HT-29 (cell line): ENCODE data around the gene TMEM39B. TPM values are rescaled to one million over a fixed set of nuclear protein-coding genes. Genes with fewer than 3 reads are reported as not detected.
"Not testable (repeated sequence)": the region's sequence is repeated elsewhere in the genome, so short reads cannot be mapped to it uniquely, and the experiment has no call there.

Experiments
- DNase-seq: peaks from one replicate; pipeline ENCODE4 v3.0.0-alpha.2; 2015; ENCODE audit warnings: low spot score
- total RNA-seq: library from RNA; depleted of rRNA; stranded (reverse); fragments of >200 nt; shearing (Covaris generic); gene quantifications from 2 replicates; pipeline ENCODE4 v1.2.3, GENCODE V29; 2014

TMEM39B gene
- total RNA-seq, 1 experiment from 2014 or later: 11.0 TPM

- no peak for DNase-seq
Measured at GRCh38 chr1:32111789-32112188, 39.0 kb downstream of the TMEM39B start.

GRCh38 chr1:32112806-32113375 lies 40.2 kb downstream of the TMEM39B start:
- no peak for DNase-seq

GRCh38 chr1:32113436-32113835 lies 40.7 kb downstream of the TMEM39B start:
- DNase-seq: not testable (repeated sequence)

- no peak for DNase-seq
Measured at GRCh38 chr1:32114420-32114819, 41.7 kb downstream of the TMEM39B start.

GRCh38 chr1:32115496-32115895 lies 42.8 kb downstream of the TMEM39B start:
- no peak for DNase-seq

- DNase-seq: no peak
Measured at GRCh38 chr1:32116531-32116930, 43.8 kb downstream of the TMEM39B start.

GRCh38 chr1:32122151-32122550 lies 49.4 kb downstream of the TMEM39B start:
- DNase-seq: no peak

GRCh38 chr1:32123361-32123760 lies 50.6 kb downstream of the TMEM39B start:
- not testable (repeated sequence) for DNase-seq

- no peak for DNase-seq
Measured at GRCh38 chr1:32125313-32125712, 52.6 kb downstream of the TMEM39B start.

- DNase-seq: no peak
Measured at GRCh38 chr1:32126770-32127169, 54.0 kb downstream of the TMEM39B start.

GRCh38 chr1:32127409-32128198 lies 54.9 kb downstream of the TMEM39B start:
- DNase-seq: no peak

- no peak for DNase-seq
Measured at GRCh38 chr1:32128479-32128878, 55.7 kb downstream of the TMEM39B start.

GRCh38 chr1:32128964-32129363 lies 56.2 kb downstream of the TMEM39B start:
- DNase-seq: no peak

- DNase-seq: not testable (repeated sequence)
Measured at GRCh38 chr1:32133950-32134280, 61.2 kb downstream of the TMEM39B start.

GRCh38 chr1:32137111-32137510 lies 64.4 kb downstream of the TMEM39B start:
- DNase-seq: no peak

- DNase-seq: peak; percentile 58
Measured at GRCh38 chr1:32138965-32139364, 66.2 kb downstream of the TMEM39B start.

- peak; percentile 71 for DNase-seq
Measured at GRCh38 chr1:32142446-32143301, 69.9 kb downstream of the TMEM39B start.

GRCh38 chr1:32143302-32143695 lies 70.6 kb downstream of the TMEM39B start:
- DNase-seq: not testable (repeated sequence)

- no peak for DNase-seq
Measured at GRCh38 chr1:32144033-32144432, 71.3 kb downstream of the TMEM39B start.

- not testable (repeated sequence) for DNase-seq
Measured at GRCh38 chr1:32147799-32148198, 75.1 kb downstream of the TMEM39B start.

- no peak for DNase-seq
Measured at GRCh38 chr1:32150847-32151246, 78.1 kb downstream of the TMEM39B start.

- DNase-seq: no peak
Measured at GRCh38 chr1:32151319-32151787, 78.6 kb downstream of the TMEM39B start.
